HFF-Myc (cell line): ENCODE data around the gene PHYHD1.
"Not testable (repeated sequence)": the region's sequence is repeated elsewhere in the genome, so short reads cannot be mapped to it uniquely, and the experiment has no call there.

Experiments
- DNase-seq: peaks from one replicate; pipeline ENCODE4 v3.0.0-alpha.2; 2011; ENCODE audit warnings: low read depth; ENCODE audit errors: extremely low read depth
- H3K4me3 ChIP-seq: replicated peaks from 2 replicates; pipeline ENCODE4 v1.5.1; 2011; ENCODE audit warnings: low read depth, mild to moderate bottlenecking, control low read depth, low read length
- TF ChIP-seq, protein P1 (sequence below): IDR thresholded peaks from 2 replicates; pipeline ENCODE4 v1.5.1; 2012; ENCODE audit warnings: mild to moderate bottlenecking, low read depth, low read length, control low read depth; ENCODE audit errors: missing control alignments

Gene PHYHD1

DNA sequence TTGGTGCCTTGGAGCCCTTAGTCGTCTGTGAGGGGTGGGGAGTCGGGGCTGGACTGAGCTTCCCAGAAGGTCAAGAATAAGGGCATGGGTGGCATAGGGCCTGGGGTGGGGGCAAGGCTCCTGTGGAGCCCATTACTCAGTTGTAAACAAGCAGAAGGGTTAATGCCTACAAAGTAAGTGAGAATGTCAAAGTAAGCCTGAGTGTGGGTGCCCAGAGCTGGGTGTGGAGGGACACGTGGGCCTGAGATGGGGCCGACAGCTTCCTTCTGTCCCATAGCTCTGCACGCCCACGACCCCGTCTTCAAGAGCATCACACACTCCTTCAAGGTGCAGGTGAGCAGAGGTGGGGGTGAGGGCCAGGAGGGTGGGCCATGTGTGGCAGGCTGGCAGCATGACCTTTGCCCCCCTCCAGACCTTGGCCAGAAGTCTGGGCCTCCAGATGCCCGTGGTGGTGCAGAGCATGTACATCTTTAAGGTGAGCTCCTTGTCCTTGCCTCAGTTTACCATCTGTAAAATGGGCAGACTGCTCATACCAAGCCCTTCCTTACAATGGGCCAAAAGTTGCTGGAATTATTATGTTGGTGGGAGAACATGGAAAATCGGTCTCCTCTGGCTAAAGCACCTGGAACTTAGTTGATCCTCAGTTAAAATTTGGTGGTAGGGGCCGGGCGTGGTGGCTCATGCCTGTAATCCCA, 15.5 kb downstream of the PHYHD1 start:
- no peak for DNase-seq
- TF ChIP-seq, protein P1, sequence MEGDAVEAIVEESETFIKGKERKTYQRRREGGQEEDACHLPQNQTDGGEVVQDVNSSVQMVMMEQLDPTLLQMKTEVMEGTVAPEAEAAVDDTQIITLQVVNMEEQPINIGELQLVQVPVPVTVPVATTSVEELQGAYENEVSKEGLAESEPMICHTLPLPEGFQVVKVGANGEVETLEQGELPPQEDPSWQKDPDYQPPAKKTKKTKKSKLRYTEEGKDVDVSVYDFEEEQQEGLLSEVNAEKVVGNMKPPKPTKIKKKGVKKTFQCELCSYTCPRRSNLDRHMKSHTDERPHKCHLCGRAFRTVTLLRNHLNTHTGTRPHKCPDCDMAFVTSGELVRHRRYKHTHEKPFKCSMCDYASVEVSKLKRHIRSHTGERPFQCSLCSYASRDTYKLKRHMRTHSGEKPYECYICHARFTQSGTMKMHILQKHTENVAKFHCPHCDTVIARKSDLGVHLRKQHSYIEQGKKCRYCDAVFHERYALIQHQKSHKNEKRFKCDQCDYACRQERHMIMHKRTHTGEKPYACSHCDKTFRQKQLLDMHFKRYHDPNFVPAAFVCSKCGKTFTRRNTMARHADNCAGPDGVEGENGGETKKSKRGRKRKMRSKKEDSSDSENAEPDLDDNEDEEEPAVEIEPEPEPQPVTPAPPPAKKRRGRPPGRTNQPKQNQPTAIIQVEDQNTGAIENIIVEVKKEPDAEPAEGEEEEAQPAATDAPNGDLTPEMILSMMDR: no peak
- H3K4me3 ChIP-seq: no peak overlapping the region

DNA sequence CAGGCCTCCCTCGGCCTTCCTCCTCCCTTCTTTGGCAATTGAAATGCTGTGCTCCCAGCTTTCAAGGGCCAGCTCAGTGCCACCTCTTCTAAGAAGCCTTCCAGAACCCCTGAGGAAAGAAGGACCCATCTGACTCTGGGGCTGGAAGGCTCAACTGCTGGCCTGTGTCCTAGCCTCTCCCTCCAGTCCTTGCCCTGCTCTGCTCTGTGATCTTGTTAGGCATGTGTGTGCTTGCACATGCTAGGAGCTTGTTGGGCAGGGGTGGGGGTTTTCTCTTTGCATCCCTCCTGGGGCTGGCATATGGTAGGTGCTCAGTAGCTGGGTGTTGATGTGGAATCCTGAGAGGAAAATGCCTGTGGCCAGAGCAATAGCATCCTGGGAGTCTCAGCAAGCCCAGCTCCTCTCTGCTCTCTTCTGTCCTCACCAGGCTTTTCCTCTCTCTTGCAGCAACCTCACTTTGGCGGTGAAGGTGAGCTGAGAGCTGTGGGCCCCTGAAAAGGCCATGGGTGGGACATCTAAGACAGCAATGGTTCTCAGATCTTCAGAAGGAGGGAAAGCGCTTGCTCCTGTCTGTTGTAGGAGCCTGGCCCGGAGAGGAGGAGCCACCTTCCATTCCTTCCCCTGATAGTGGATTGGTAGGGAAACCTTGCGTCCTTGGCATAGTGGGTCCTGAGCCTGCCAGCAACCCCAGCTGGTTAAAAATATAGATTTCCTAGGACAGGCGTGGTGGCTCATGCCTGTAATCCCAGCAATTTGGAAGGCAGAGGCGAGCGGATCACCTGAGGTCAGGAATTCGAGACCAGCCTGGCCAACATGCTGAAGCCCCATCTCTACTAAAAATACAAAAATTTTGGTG, 16.8 kb downstream of the PHYHD1 start:
- TF ChIP-seq, protein P1: no peak
- no peak for DNase-seq

DNA sequence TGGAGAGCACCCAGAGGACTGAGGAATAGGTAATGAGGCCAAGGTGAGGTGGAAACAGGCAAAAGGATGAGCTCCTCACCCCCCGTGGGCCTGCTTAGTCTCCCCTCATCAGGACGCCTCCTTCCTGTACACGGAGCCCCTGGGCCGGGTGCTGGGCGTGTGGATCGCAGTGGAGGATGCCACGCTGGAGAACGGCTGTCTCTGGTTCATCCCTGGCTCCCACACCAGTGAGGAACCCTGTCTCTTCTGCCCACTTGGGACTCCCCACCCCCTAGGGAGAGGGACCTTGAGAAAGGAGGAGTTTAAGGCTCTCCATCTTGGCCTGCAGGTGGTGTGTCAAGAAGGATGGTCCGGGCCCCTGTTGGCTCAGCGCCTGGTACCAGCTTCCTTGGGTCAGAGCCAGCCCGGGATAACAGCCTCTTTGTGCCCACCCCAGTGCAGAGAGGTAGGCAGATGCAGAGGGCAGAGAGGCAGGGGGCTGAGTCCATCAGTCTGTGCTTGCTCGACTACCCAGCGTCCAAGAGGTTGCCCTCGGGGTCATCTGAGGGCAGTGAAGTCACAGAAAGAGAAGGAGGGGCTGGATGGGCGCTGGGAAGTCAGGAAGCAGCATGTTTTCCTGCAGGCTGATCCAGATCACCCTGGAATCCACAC, 19.6 kb downstream of the PHYHD1 start:
- TF ChIP-seq, protein P1: no peak
- DNase-seq: no peak
- no peak overlapping the region for H3K4me3 ChIP-seq

More for the DNA sequence above, 16.8 kb downstream of the PHYHD1 start:
- H3K4me3 ChIP-seq: no peak overlapping the region

DNA sequence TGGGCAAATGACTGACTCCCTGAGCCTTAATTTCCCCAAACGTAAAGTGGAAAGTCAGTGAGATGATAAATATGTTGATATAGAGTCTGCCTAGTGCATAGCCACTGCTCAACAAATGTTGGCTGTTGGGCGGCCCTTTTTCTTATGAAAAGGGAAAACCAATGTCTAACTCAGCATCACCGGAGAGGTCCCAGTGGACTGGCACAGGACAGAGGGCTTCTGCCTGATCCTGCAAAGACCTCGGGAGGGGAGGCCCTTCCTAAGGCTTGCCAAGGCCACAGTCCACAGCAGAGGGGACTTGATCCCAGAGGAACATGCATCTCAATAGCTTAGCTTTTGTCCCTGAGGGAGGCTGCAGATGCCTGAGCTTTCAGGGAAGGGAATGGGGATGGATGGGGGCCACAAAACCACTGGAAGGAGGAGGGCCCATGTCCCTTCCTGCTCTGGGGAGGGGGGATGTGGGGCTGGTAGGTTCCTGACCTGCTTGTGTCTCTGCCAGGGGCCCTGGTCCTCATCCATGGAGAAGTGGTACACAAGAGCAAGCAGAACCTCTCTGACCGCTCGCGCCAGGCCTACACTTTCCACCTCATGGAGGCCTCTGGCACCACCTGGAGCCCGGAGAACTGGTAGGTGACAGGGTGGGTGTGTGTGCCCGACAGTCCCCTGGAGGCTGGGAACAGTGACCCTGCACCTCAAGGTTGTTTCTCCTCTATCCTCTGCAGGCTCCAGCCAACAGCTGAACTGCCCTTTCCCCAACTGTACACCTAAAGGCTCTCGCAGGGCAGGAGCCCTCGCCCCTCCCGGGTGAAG, 20.4 kb downstream of the PHYHD1 start:
- no peak overlapping the region for H3K4me3 ChIP-seq
- TF ChIP-seq, protein P1: no peak
- no peak for DNase-seq

DNA sequence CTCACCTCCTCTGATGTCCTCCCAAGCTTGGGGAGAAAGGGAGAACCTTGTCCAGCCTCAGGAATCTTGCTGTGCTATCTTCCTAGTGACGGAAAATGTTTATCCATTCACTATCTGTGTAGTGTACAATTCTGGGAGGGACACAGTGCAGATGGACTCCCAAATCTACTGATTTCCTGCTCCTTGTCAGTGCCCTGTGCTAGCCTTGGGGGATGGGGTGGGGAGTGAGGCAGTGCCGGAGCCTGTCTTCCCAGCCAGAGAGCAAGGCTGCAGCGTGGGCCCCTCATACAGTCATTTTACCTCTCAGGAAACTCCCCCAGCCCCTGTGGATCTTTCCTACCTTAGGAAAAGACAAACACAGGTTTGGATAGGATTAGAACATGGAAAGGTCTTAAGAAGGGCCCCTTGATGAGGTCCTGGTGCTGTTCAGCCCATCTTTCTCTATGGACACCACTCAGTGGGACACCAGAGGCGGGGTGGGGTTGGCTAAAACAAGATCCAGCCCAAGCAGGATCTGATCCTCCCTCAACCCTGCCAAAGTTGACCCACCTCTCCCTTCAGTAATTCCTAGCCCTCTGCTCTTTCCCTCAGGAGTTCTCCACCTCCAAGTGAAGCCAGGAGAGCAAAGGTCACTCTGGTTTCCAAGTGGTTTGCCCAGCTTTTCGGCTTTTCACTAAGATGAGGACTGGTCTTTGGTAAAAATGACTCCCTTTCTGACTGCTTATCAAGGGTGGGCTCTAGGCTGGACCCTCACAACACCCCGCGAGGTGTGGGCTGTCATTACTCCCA, 23.2 kb downstream of the PHYHD1 start:
- no peak overlapping the region for H3K4me3 ChIP-seq
- no peak for DNase-seq
- TF ChIP-seq, protein P1: no peak

DNA sequence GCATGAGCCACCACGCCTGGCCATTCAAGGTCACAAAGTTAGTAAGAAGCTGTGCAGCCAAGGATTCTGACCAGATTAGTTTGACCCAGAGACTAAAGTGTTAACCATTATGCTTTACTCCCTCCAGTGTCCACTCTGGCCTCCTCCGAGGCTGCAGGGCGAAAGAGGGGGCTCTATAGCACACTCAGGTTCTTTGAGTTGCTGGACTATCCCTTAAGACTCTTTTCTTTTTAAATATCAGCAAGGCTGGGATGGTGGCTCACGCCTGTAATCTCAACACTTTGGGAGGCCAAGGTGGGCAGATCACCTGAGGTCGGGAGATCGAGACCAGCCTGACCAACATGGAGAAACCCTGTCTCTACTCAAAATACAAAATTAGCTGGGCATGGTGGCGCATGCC, 24.2 kb downstream of the PHYHD1 start:
- not testable (repeated sequence) for DNase-seq, H3K4me3 ChIP-seq
